GM12878 (cell line): Measurements from ENCODE around the gene ATN1. TPM values are rescaled to one million over a fixed set of nuclear protein-coding genes. Genes with fewer than 3 reads are reported as not detected.
A peak's percentile ranks its signal among the peaks of the same experiment; 100 is the strongest.

Source experiments
- ATAC-seq: fragments of 200-7000 bp; cut with Tn5 transposase; 3 replicates; pipeline ENCODE4 v1.9.1; 2020; ENCODE audit warnings: mild to moderate bottlenecking, moderate library complexity
- BruUV-seq: library from RNA; stranded (reverse); fragments of 400-500 nt; replicated peaks from 2 replicates; lab custom pipeline; 2021; lab: Mats Ljungman, UMichigan
- CTCF ChIA-PET: fragments of 300-600 bp; sonication (Branson Sonifier 250); formaldehyde crosslinking; extraction: SDS; loops from one replicate; lab custom pipeline; 2021; ENCODE audit warnings: inconsistent platforms; lab: Yijun Ruan, JAX
- POLR2A ChIA-PET: fragments of 350-600 bp; formaldehyde crosslinking; extraction: SDS; loops from one replicate; lab custom pipeline; 2021; ENCODE audit warnings: inconsistent platforms; lab: Charles Lee
- RAD21 ChIA-PET: fragments of 300-600 bp; sonication (Branson Sonifier 250); formaldehyde crosslinking; loops from one replicate; lab custom pipeline; 2023; ENCODE audit warnings: antibody characterized with exemption; ENCODE audit not compliant: unreplicated experiment; lab: Charles Lee
- SMC1A ChIA-PET: fragments of 300-600 bp; sonication (Branson Sonifier 250); formaldehyde crosslinking; loops from one replicate; lab custom pipeline; 2023; ENCODE audit not compliant: unreplicated experiment, uncharacterized antibody; lab: Charles Lee
- DNase-seq: peaks from one replicate; pipeline ENCODE4 v3.0.0-alpha.2; 2011; ENCODE audit warnings: low read depth, low spot score
- FAIRE-seq: peaks from 3 replicates; lab custom pipeline; 2011; peaks lifted over from hg19 to GRCh38; lab: Jason Lieb, UNC
- H2AFZ ChIP-seq: 2 replicates; pipeline ENCODE4 v1.6.0; 2011; ENCODE audit warnings: low read depth, low read length, control low read depth; ENCODE audit not compliant: control insufficient read depth
- H3K27ac ChIP-seq: 2 replicates; pipeline ENCODE4 v1.5.1; 2011; ENCODE audit warnings: control low read depth; ENCODE audit not compliant: control insufficient read depth, insufficient read depth
- H3K27me3 ChIP-seq, 2 experiments: replicated peaks in 1 of 2; 2 replicates each; pipeline versions ENCODE4 v1.6.0 to v1.6.1; 2011; ENCODE audit warnings: low read length in 1 of 2; ENCODE audit not compliant: control insufficient read depth in 2 of 2, insufficient read depth in 2 of 2
- H3K36me3 ChIP-seq, 2 experiments: 2 replicates each; pipeline ENCODE4 v1.5.1; 2011; ENCODE audit warnings: low read length in 1 of 2; ENCODE audit not compliant: control insufficient read depth in 2 of 2, insufficient read depth in 2 of 2
- H3K4me1 ChIP-seq: 2 replicates; pipeline ENCODE4 v1.6.1; 2011; ENCODE audit warnings: mild to moderate bottlenecking, low read length, moderate library complexity, mixed read lengths; ENCODE audit not compliant: control insufficient read depth, insufficient read depth
- H3K4me2 ChIP-seq: 2 replicates; pipeline ENCODE4 v1.6.0; 2011; ENCODE audit warnings: control low read depth; ENCODE audit not compliant: control insufficient read depth, insufficient read depth
- H3K4me3 ChIP-seq: fragments of 200-600 bp; sonication (generic); 2 replicates; pipeline ENCODE4 v1.5.1; 2016
- H3K79me2 ChIP-seq: 2 replicates; pipeline ENCODE4 v1.6.0; 2011; ENCODE audit warnings: low read length; ENCODE audit not compliant: control insufficient read depth, insufficient read depth
- H3K9ac ChIP-seq: 2 replicates; pipeline ENCODE4 v1.8.0; 2011; ENCODE audit warnings: low read length, control low read depth, mixed read lengths; ENCODE audit not compliant: control insufficient read depth, insufficient read depth
- H3K9me3 ChIP-seq: replicated peaks from 3 replicates; pipeline ENCODE4 v1.5.1; 2011; ENCODE audit warnings: mild to moderate bottlenecking, low read length; ENCODE audit not compliant: control insufficient read depth, insufficient read depth
- H4K20me1 ChIP-seq: 2 replicates; pipeline ENCODE4 v1.6.0; 2011; ENCODE audit not compliant: control insufficient read depth, insufficient read depth
- BACH1 ChIP-seq: fragments of 450-650 bp; IDR thresholded peaks from 2 replicates; pipeline ENCODE4 v1.6.1; 2017; ENCODE audit warnings: mild to moderate bottlenecking, borderline replicate concordance
- HDGF ChIP-seq: fragments of 450-650 bp; IDR thresholded peaks from 2 replicates; pipeline ENCODE4 v1.6.1; 2016; ENCODE audit warnings: antibody characterized with exemption
- IKZF2 ChIP-seq, 2 experiments: fragments of 450-650 bp; IDR thresholded peaks; 2 replicates each; pipeline ENCODE4 v1.6.1; 2017; ENCODE audit warnings: mild to moderate bottlenecking in 2 of 2, moderate library complexity in 2 of 2
- MLLT1 ChIP-seq: fragments of 450-650 bp; IDR thresholded peaks from 2 replicates; pipeline ENCODE4 v1.6.1; 2016; ENCODE audit warnings: mild to moderate bottlenecking
- MTA2 ChIP-seq: fragments of 450-650 bp; IDR thresholded peaks from 2 replicates; pipeline ENCODE4 v1.6.1; 2016; ENCODE audit warnings: low read depth, mild to moderate bottlenecking, moderate library complexity
- NBN ChIP-seq: fragments of 450-650 bp; IDR thresholded peaks from 2 replicates; pipeline ENCODE4 v1.6.1; 2016
- PBX3 ChIP-seq: IDR thresholded peaks from 2 replicates; pipeline ENCODE4 v1.6.1; 2011; ENCODE audit warnings: mild to moderate bottlenecking, low read depth, low read length, moderate library complexity; ENCODE audit not compliant: insufficient replicate concordance
- POLR2AphosphoS5 ChIP-seq: IDR thresholded peaks from 2 replicates; pipeline ENCODE4 v1.6.1; 2011; ENCODE audit warnings: mild to moderate bottlenecking, low read length, inconsistent platforms
- POU2F2 ChIP-seq: IDR thresholded peaks from 3 replicates; pipeline ENCODE4 v1.6.1; 2011; ENCODE audit warnings: low read depth, mild to moderate bottlenecking, low read length, borderline replicate concordance
- PRDM15 ChIP-seq: fragments of 450-650 bp; formaldehyde crosslinking; IDR thresholded peaks from 2 replicates; pipeline ENCODE4 v1.4.0; 2020; ENCODE audit warnings: mild to moderate bottlenecking, moderate library complexity
- RB1 ChIP-seq: fragments of 450-650 bp; formaldehyde crosslinking; IDR thresholded peaks from 2 replicates; pipeline ENCODE4 v1.6.1; 2017; ENCODE audit warnings: mild to moderate bottlenecking, borderline replicate concordance
- SUZ12 ChIP-seq: fragments of 200-600 bp; sonication (generic); IDR thresholded peaks from one replicate; pipeline ENCODE4 v1.6.1; 2018; ENCODE audit warnings: antibody characterized with exemption, mild to moderate bottlenecking; ENCODE audit not compliant: unreplicated experiment
- TCF12 ChIP-seq: IDR thresholded peaks from 2 replicates; pipeline ENCODE4 v1.6.1; 2011; ENCODE audit warnings: low read depth, mild to moderate bottlenecking, low read length
- YBX1 ChIP-seq: fragments of 450-650 bp; IDR thresholded peaks from 2 replicates; pipeline ENCODE4 v1.6.1; 2016; ENCODE audit warnings: antibody characterized with exemption
- YY1 ChIP-seq: IDR thresholded peaks from 2 replicates; pipeline ENCODE4 v1.6.1; 2011; ENCODE audit warnings: low read depth, mild to moderate bottlenecking, low read length
- ZNF207 ChIP-seq: fragments of 450-650 bp; IDR thresholded peaks from 2 replicates; pipeline ENCODE4 v1.6.1; 2014; ENCODE audit warnings: antibody characterized with exemption, mild to moderate bottlenecking, borderline replicate concordance
- WGBS: methylation state at CpG from one replicate; pipeline ENCODE4 v1.1.6; 2016; ENCODE audit warnings: low lambda C conversion rate; ENCODE audit not compliant: insufficient replicate concordance, insufficient coverage; ENCODE audit errors: missing lambda C conversion rate; 5-methylcytosine and 5-hydroxymethylcytosine counted together
- in situ Hi-C: fragments of 300-500 bp; cut with MboI; formaldehyde crosslinking; loops from 9 replicates; pipeline ENCODE4 v1.14.3; 2018; ENCODE audit warnings: mixed read lengths
- intact Hi-C: fragments of 100-400 bp; cut with micrococcal nuclease; formaldehyde crosslinking; loops from one replicate; pipeline ENCODE4 v1.14.2; 2022; ENCODE audit not compliant: unreplicated experiment
- polyA plus RNA-seq, 11 experiments: library from polyadenylated mRNA; depleted of rRNA in 4 of 11; unstranded in 6 of 11; stranded (reverse) in 5 of 11; fragments of >200 nt; fragmentation: Nextera tagmentation in 4 of 11; fragmentation: Illumina TruSeq in 1 of 11; extraction: Ambion mirVana in 4 of 11; extraction: Trizol in 1 of 11; gene quantifications; 1 replicate in 1 of 11; 2 replicates in 10 of 11; pipeline versions ENCODE4 v1.2.1 to v1.2.3, GENCODE V29; 2011 to 2016; ENCODE audit warnings: inconsistent platforms in 2 of 11, missing spikeins in 2 of 11, low read depth in 1 of 11
- total RNA-seq, 4 experiments: library from RNA; depleted of rRNA in 3 of 4; stranded (reverse); fragments of >200 nt in 3 of 4; fragmentation: Illumina TruSeq in 1 of 4; extraction: Trizol in 1 of 4; gene quantifications; 2 replicates each; pipeline versions ENCODE4 v1.2.1 to v1.2.3, GENCODE V29; 2013 to 2021

Gene ATN1
- total and polyA plus RNA-seq, 10 of the 15 experiments (the other 5 are each of a cell fraction or from before 2014, with no cell fraction given) = 0.08 to 44.5 (median 5.0) TPM

GRCh38 chr12:6936636-6937480 lies 9.1 kb downstream of the ATN1 start:
- ChIA-PET CTCF (interaction anchor here (0.5 to 8.6 kb wide), 20 partner anchors 8 to 404 kb away, joined by 3 to 111 read pairs (median 4); partner anchors contain the start of genes C1R, LRRC23 and SPSB2), POLR2A (interaction anchor here (0.5 to 17.8 kb wide), 9 partner anchors 8 to 81 kb away, joined by 3 to 524 read pairs (median 7); partner anchors contain the start of genes ATN1, LPCAT3, LRRC23 and PTPN6), SMC1A (interaction anchor here (0.6 to 2.3 kb wide), 5 partner anchors 8 to 84 kb away, joined by 3 to 7 read pairs (median 3); partner anchors contain the start of gene TPI1), RAD21 (interaction anchor here (0.9 to 1.7 kb wide), 3 partner anchors 12 to 67 kb away, joined by 3 to 6 read pairs (median 3); no protein-coding TSS in a partner anchor)
- DNase-seq (no peak), ATAC-seq (peak; percentile 38), FAIRE-seq (no peak)
- Histone ChIP-seq H2AFZ (no peak overlapping the region; the same call in 1 of the 2 replicates), H3K27me3 (no peaks in the 10 kb centered on the region), H3K4me3 (peak overlapping the region; percentile 86), H3K9me3 (no peaks in the 10 kb centered on the region), H3K4me2 (peak overlapping the region; percentile 95), H3K9ac (peak overlapping the region; percentile 96), H3K36me3 (peaks cover 5 to 6% of the 10 kb centered on the region in 2 experiments; a peak in 3 of 4 replicates), H4K20me1 (no peaks in the 10 kb centered on the region), H3K27ac (peak overlapping the region; percentile 92), H3K79me2 (peaks cover 26% of the 10 kb centered on the region), H3K4me1 (peaks cover 11% of the 10 kb centered on the region; the same call in 1 of the 2 replicates)
- in situ Hi-C loops = no loop called here
- 2% methylated on average over 36 of the region's 36 CpGs for WGBS
- intact Hi-C loops = no loop called here
- BruUV-seq = TSS peak; percentile 40
- TF ChIP-seq POU2F2 (peak; percentile 2; the same call in 1 of the 3 replicates), SUZ12 (no peak), MLLT1 (peak; percentile 70; the same call in 1 of the 2 replicates), RB1 (0 out of 2 replicates have a peak, but pooled peaks have one; percentile 19), TCF12 (0 out of 2 replicates have a peak, but pooled peaks have one; percentile 11), POLR2AphosphoS5 (peak; percentile 18; the same call in 1 of the 2 replicates), YBX1 (no peak), HDGF (peak; percentile 98), IKZF2 (IDR thresholded peaks at IDR 0.05) (0 out of 4 replicates have a peak, but pooled peaks of 1 of the 2 experiments have one; percentile 18), MTA2 (0 out of 2 replicates have a peak, but pooled peaks have one; percentile 24), ZNF207 (0 out of 2 replicates have a peak, but pooled peaks have one; percentile 45), PRDM15 (CRISPR knock-in tag) (no peak), BACH1 (peak; percentile 18; the same call in 1 of the 2 replicates), PBX3 (no peak), YY1 (0 out of 2 replicates have a peak, but pooled peaks have one; percentile 20), NBN (peak; percentile 50)
